ENCODE data around the gene TPD52L3. TPM values are rescaled to one million over a fixed set of nuclear protein-coding genes. Genes with fewer than 3 reads are reported as not detected.

Gene TPD52L3
- total RNA-seq, 4 donors from 2014 or later = not detected

GRCh38 chr9:6354072-6354686, 26.0 kb downstream of the TPD52L3 start:
- TF ChIP-seq CTCF (IDR thresholded peaks at IDR 0.05) = peak; percentile 63 to 75 (median 67)
- TF ChIP-seq POLR2A (IDR thresholded peaks at IDR 0.05) = no peak
- DNase-seq = no peak
- H3K4me1 ChIP-seq = no peaks in the 10 kb centered on the region
- H3K27me3 ChIP-seq = no peaks in the 10 kb centered on the region
- H3K27ac ChIP-seq = no peak overlapping the region
- no peak overlapping the region for H3K4me3 ChIP-seq
- no peaks in the 10 kb centered on the region for H3K36me3 ChIP-seq
- no peaks in the 10 kb centered on the region for H3K9me3 ChIP-seq
- intact Hi-C loops (cut with DNase I; ENCODE audit: low total_unique reads) = loop anchor here (5.0 to 10.0 kb wide), 2 partner anchors 213 to 311 kb away; no protein-coding TSS in a partner anchor

DNA sequence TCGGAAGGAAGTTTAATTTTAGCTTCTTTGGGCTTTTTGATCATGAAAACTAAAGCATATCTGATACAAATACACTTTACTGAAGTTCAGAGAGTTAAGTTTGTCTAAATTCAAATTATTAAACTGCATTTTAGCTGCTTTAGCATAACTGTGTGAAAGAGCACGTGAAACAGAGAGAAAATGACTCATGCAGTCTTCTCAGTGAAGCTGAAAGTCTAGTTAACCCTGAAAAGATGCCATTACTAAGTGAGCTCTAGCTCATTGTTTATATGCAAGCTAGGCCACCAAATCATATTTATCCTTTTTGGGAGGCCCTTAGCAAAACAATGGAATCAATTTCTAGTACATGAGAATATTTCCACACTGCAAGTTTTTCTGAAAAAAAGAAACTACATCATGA, 27.6 kb downstream of the TPD52L3 start:
- no peaks in the 10 kb centered on the region for H3K4me1 ChIP-seq
- H3K9me3 ChIP-seq = no peaks in the 10 kb centered on the region
- H3K27me3 ChIP-seq = no peaks in the 10 kb centered on the region
- no peak overlapping the region for H3K4me3 ChIP-seq
- H3K27ac ChIP-seq = no peak overlapping the region
- TF ChIP-seq POLR2A (IDR thresholded peaks at IDR 0.05) (no peak), CTCF (IDR thresholded peaks at IDR 0.05) (no peak)
- no peaks in the 10 kb centered on the region for H3K36me3 ChIP-seq
- intact Hi-C loops (cut with DNase I; ENCODE audit: low total_unique reads) = loop anchor here (10.0 kb wide), 1 partner anchor 309 kb away; no protein-coding TSS in a partner anchor
- DNase-seq = no peak

DNA sequence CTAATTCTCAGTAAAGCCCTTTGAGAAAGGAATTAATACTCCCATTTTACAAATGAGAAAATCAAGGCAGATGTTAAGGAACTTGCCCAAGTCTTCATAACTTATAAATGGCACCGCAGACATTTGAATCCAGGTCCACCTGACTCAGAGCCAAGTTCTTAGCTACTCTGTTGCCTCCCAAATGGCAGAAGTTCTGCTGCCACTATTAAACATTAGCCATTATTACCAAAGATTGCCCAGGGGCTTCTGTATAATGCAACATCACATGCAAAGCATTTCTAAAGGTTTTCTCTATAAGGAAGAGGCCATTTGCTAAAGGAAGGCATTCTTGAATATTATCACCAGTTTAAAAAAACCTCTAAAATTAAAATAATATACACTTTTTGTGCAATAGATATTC, 28.3 kb downstream of the TPD52L3 start:
- no peaks in the 10 kb centered on the region for H3K9me3 ChIP-seq
- intact Hi-C loops (cut with DNase I; ENCODE audit: low total_unique reads) = loop anchor here (10.0 kb wide), 1 partner anchor 308 kb away; no protein-coding TSS in a partner anchor
- H3K4me3 ChIP-seq = no peak overlapping the region
- no peaks in the 10 kb centered on the region for H3K27me3 ChIP-seq
- TF ChIP-seq CTCF (IDR thresholded peaks at IDR 0.05) = no peak
- no peak for TF ChIP-seq POLR2A (IDR thresholded peaks at IDR 0.05)
- H3K27ac ChIP-seq = no peak overlapping the region
- no peaks in the 10 kb centered on the region for H3K36me3 ChIP-seq
- no peaks in the 10 kb centered on the region for H3K4me1 ChIP-seq
- no peak for DNase-seq

DNA sequence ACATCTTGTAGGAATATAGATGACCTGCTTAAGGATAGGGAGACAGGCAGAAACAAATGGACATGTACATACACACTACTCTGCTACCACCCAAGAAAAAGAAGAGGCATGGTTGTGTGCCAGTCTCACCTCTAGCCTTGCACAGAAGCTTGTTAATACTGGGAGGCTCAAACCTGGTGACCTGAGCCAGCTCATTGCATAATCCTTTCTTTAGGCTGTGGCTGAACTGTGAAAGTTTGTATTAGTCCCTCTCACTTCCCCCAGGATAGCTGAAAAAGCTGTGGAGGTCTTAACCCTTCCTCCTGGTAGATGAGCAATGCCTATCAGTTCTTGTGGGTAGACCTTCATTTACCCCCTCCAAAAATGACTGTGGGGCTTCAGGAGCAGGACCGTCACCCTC, 28.7 kb downstream of the TPD52L3 start:
- Histone ChIP-seq H3K36me3 (no peaks in the 10 kb centered on the region), H3K4me1 (no peaks in the 10 kb centered on the region), H3K27ac (no peak overlapping the region), H3K27me3 (no peaks in the 10 kb centered on the region), H3K4me3 (no peak overlapping the region), H3K9me3 (no peaks in the 10 kb centered on the region)
- TF ChIP-seq CTCF (IDR thresholded peaks at IDR 0.05) (no peak), POLR2A (IDR thresholded peaks at IDR 0.05) (no peak)
- intact Hi-C loops (cut with DNase I; ENCODE audit: low total_unique reads) = loop anchor here (10.0 kb wide), 1 partner anchor 308 kb away; no protein-coding TSS in a partner anchor
- no peak for DNase-seq

DNA sequence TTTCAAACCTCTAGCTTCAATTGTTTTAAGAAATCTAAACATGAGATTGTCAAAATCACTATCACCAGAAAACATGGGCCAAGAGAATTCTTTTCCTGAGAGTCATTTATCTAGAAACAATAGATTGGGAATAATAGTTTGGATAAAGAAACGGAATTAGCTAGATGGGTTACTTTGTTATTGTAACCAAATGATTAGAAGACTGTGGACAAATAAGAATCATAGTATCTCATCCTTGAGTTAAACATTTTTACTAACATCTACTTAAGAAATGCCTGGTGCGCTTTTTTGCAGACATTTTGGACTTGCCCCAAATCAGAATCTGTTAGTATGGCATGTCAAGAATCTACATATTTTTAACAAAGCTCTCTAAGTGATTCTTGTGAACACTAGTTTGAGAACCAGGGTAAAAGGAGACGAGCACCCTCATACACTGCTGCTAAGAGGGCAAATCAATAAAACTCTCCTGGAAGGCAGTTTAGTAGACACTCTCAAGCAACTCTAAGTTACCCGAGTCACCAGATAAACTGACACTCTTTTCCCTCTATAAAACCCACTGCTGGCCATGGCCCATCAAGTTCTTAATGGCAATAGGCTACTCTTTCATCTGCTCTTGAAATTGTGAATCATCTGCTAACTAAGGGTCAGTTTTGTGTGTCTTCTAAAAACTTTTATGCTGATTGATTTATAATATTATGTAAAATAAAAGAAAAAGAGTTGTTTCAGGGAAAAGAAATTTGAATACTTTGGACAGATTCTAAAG, 39.1 kb downstream of the TPD52L3 start:
- TF ChIP-seq POLR2A (IDR thresholded peaks at IDR 0.05) = no peak
- no peak for TF ChIP-seq CTCF (IDR thresholded peaks at IDR 0.05)
- Histone ChIP-seq H3K36me3 (no peaks in the 10 kb centered on the region), H3K9me3 (no peaks in the 10 kb centered on the region), H3K27ac (no peak overlapping the region), H3K4me3 (no peak overlapping the region), H3K27me3 (no peaks in the 10 kb centered on the region), H3K4me1 (no peaks in the 10 kb centered on the region)
- DNase-seq = no peak
- intact Hi-C loops (cut with DNase I; ENCODE audit: low total_unique reads) = no loop called here

Measured in uterus (tissue), 4 donors.